GM12878 (cell line): ENCODE measurements around the gene VIPR1.

Source experiments
- SIN3A ChIP-seq: IDR thresholded peaks from 2 replicates; pipeline ENCODE4 v1.6.1; 2012; ENCODE audit warnings: low read depth, low read length, improper control_type of control experiment
- SUZ12 ChIP-seq: fragments of 200-600 bp; sonication (generic); IDR thresholded peaks from one replicate; pipeline ENCODE4 v1.6.1; 2018; ENCODE audit warnings: antibody characterized with exemption, mild to moderate bottlenecking; ENCODE audit not compliant: unreplicated experiment
- ZZZ3 ChIP-seq: IDR thresholded peaks from 2 replicates; pipeline ENCODE4 v1.6.1; 2011; ENCODE audit warnings: low read depth; ENCODE audit not compliant: control insufficient read depth, insufficient read length
- TF ChIP-seq, protein P1 (sequence below): fragments of 450-650 bp; IDR thresholded peaks from 2 replicates; pipeline ENCODE4 v1.6.1; 2016; ENCODE audit warnings: mild to moderate bottlenecking
- TF ChIP-seq, protein P2 (sequence below), 3 experiments: IDR thresholded peaks in 2 of 3; conservative IDR thresholded peaks in 1 of 3; 2 replicates each; pipeline ENCODE4 v1.5.1; 2011; ENCODE audit warnings: low read depth in 3 of 3, low read length in 3 of 3, mild to moderate bottlenecking in 3 of 3, control low read depth in 2 of 3, moderate library complexity in 2 of 3, inconsistent platforms in 1 of 3, mixed read lengths in 1 of 3; ENCODE audit not compliant: control insufficient read depth in 2 of 3, insufficient read depth in 1 of 3; ENCODE audit errors: extremely low read depth in 1 of 3
- TF ChIP-seq, protein P3 (sequence below): IDR thresholded peaks from 2 replicates; pipeline ENCODE4 v1.6.1; 2012; ENCODE audit warnings: low read depth, low read length, improper control_type of control experiment

- TF ChIP-seq, protein P1, sequence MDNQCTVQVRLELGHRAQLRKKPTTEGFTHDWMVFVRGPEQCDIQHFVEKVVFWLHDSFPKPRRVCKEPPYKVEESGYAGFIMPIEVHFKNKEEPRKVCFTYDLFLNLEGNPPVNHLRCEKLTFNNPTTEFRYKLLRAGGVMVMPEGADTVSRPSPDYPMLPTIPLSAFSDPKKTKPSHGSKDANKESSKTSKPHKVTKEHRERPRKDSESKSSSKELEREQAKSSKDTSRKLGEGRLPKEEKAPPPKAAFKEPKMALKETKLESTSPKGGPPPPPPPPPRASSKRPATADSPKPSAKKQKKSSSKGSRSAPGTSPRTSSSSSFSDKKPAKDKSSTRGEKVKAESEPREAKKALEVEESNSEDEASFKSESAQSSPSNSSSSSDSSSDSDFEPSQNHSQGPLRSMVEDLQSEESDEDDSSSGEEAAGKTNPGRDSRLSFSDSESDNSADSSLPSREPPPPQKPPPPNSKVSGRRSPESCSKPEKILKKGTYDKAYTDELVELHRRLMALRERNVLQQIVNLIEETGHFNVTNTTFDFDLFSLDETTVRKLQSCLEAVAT = no peak
- TF ChIP-seq, protein P2, sequence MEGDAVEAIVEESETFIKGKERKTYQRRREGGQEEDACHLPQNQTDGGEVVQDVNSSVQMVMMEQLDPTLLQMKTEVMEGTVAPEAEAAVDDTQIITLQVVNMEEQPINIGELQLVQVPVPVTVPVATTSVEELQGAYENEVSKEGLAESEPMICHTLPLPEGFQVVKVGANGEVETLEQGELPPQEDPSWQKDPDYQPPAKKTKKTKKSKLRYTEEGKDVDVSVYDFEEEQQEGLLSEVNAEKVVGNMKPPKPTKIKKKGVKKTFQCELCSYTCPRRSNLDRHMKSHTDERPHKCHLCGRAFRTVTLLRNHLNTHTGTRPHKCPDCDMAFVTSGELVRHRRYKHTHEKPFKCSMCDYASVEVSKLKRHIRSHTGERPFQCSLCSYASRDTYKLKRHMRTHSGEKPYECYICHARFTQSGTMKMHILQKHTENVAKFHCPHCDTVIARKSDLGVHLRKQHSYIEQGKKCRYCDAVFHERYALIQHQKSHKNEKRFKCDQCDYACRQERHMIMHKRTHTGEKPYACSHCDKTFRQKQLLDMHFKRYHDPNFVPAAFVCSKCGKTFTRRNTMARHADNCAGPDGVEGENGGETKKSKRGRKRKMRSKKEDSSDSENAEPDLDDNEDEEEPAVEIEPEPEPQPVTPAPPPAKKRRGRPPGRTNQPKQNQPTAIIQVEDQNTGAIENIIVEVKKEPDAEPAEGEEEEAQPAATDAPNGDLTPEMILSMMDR (IDR thresholded peaks at IDR 0.05 in 2 of 3, conservative IDR thresholded peaks at IDR 0.05 in 1 of 3; ENCODE audit: control insufficient read depth in 2 of 3, extremely low read depth in 1 of 3, insufficient read depth in 1 of 3, low read depth in 3 of 3, low read length in 3 of 3) = no peak
- TF ChIP-seq SUZ12 = no peak
- no peak for TF ChIP-seq ZZZ3
- TF ChIP-seq, protein P3, sequence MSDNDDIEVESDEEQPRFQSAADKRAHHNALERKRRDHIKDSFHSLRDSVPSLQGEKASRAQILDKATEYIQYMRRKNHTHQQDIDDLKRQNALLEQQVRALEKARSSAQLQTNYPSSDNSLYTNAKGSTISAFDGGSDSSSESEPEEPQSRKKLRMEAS = no peak
- TF ChIP-seq SIN3A = no peak
Measured at GRCh38 chr3:42498034-42498433, 4.4 kb upstream of the VIPR1 start.
